Uterus (tissue), 2 donors: ENCODE results near the gene S100A8.

Experiments
- CTCF ChIP-seq, 4 experiments: fragments of 200-600 bp in 2 of 4; fragments of 450-650 bp in 2 of 4; sonication (generic) in 2 of 4; IDR thresholded peaks; one replicate each; pipeline ENCODE4 v1.5.1; 2016 to 2019; ENCODE audit warnings: antibody characterized with exemption in 4 of 4, mild to moderate bottlenecking in 2 of 4, moderate library complexity in 1 of 4
- POLR2A ChIP-seq, 2 donors: fragments of 450-650 bp; IDR thresholded peaks; one replicate each; pipeline ENCODE4 v1.6.1; 2016; ENCODE audit warnings: antibody characterized with exemption in 2 of 2, mild to moderate bottlenecking in 1 of 2, moderate library complexity in 1 of 2

GRCh38 chr1:153432874-153433681 is 42.2 kb upstream of the S100A8 start:
- TF ChIP-seq CTCF (IDR thresholded peaks at IDR 0.05) (no peak), POLR2A (IDR thresholded peaks at IDR 0.05) (no peak)
